Measurements from ENCODE around the gene ADGRF4.
"Not testable (repeated sequence)": the region's sequence is repeated elsewhere in the genome, so short reads cannot be mapped to it uniquely, and the experiment has no call there.

ADGRF4 gene

GRCh38 chr6:47737406-47737805, 39.0 kb downstream of the ADGRF4 start:
- no peak for DNase-seq

- DNase-seq: no peak
These were observed 42.3 kb downstream of the ADGRF4 start for GRCh38 chr6:47740714-47741113.

DNA sequence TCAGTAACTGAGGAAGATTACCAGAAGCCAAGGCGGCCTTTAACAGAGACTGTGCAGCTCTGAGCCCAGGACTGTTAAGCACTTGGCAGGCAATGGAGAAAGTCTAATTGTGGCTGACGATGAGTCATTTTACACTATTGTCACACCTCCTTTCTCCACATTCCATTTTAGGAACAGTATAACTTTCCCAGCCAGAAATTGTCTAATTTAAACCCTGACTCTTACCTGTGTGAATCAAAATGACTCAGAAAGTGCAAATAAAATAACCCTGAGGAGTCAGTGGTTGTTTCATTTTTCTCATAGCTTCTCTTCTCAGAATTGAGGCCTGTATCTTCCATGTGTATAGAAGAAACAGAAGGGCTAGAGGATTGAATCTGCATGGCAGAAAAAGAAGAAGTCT, 43.4 kb downstream of the ADGRF4 start:
- no peak for DNase-seq

GRCh38 chr6:47743744-47744143, 45.4 kb downstream of the ADGRF4 start:
- no peak for DNase-seq

DNA sequence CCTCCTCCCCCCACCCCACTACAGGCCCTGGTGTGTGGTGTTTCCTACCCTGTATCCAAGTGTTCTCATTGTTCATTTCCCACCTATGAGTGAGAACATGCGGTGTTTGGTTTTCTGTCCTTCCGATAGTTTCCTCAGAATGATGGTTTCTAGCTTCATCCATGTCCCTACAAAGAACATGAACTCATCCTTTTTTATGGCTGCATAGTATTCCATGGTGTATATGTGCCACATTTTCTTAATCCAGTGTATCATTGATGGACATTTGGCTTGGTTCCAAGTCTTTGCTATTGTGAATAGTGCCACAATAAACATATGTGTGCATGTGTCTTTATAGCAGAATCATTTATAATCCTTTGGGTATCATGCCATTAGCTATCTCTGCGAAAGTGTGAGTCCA, 46.9 kb downstream of the ADGRF4 start:
- DNase-seq: not testable (repeated sequence)

GRCh38 chr6:47749757-47750156, 51.4 kb downstream of the ADGRF4 start:
- no peak for DNase-seq

DNA sequence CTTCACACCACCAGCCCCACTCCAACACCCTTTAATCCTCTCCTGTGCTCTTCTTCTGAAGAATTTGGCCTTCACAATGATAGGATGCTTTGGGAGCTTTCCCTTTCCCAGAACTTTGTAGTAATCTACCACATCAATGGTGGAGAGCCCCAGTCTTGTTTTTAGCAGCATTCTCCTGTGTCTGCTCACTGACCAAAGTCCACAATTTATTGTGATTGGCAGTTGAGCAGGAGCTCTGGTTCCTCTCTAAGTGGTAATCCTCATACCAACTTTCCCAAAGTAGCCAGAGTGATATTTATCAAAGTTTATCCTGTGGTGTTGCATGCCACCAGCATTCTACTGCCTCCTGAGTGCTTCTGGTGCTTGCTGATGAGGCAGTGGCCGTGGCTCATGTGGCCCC, 54.4 kb downstream of the ADGRF4 start:
- DNase-seq: no peak

DNA sequence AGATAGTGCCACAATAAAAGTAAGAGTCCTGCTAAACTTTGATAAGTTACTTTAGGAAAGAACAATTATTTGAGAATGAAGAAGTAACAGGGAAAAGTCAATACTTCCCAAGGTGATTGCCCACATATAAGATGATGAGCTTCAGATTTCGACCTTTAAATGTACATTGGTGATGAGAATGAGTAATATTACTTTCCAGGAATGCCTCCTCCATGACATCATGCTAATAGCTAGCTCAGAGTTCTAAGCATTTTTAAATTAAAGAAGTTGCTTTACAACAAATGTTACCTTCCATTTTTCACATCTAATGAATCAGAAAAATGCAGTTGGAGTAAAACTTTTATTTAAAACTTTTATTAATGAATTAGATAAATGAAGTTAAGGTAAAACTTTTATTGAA, 61.0 kb downstream of the ADGRF4 start:
- DNase-seq: no peak

DNA sequence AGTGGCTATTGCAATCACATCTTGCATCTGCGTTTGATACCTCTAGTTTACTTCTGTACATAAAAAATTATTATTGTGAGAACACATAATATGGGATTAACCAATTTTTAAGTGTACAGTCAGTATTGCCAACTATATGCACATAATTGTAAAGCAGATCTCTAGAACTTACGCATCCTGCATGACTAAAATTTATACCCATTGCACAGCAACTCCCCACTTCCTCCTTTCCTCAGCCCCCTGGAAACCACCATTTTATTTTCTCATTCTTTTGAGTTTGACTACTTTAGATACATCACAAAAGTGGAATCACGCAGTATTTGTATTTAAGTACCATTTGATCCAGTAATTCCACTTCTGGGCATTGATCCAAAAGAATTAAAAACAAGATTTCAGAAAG, 64.1 kb downstream of the ADGRF4 start:
- no peak for DNase-seq

DNA sequence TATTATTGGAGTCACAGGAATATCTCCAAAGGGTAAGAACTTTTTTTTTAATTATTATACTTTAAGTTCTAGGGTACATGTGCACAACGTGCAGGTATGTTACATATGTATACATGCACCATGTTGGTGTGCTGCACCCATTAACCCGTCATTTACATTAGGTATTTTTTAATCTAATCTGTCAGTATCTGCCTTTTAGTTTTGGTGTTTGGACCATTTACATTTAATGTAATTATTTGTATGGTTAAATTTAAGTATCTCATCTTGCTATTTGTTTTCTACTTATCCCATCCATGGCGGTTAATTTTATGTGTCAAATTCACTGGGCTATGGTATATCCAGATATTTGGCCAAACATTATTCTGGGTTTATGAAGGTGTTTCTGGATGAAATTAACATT, 68.1 kb downstream of the ADGRF4 start:
- DNase-seq: no peak

GRCh38 chr6:47767102-47767501, 68.7 kb downstream of the ADGRF4 start:
- DNase-seq: no peak

- no peak for DNase-seq
These were observed 71.6 kb downstream of the ADGRF4 start for GRCh38 chr6:47769982-47770381.
